H1 (cell line): ENCODE data around the gene SLC22A23. TPM values are rescaled to one million over a fixed set of nuclear protein-coding genes. Genes with fewer than 3 reads are reported as not detected.

Experiments used
- CTCF ChIA-PET: fragments of 300-600 bp; sonication (Branson Sonifier 250); formaldehyde crosslinking; loops from one replicate; lab custom pipeline; 2021; ENCODE audit not compliant: partially characterized antibody; lab: Charles Lee
- POLR2A ChIA-PET: fragments of 300-600 bp; sonication (Branson Sonifier 250); formaldehyde crosslinking; loops from one replicate; lab custom pipeline; 2021; ENCODE audit warnings: inconsistent platforms; ENCODE audit not compliant: partially characterized antibody; lab: Charles Lee
- DNase-seq, 2 experiments: peaks; one replicate each; pipeline versions ENCODE4 v3.0.0 to v3.0.0-alpha.2; 2010 to 2022; ENCODE audit warnings: low spot score in 2 of 2, low read depth in 1 of 2, mixed read lengths in 1 of 2
- FAIRE-seq: peaks from 2 replicates; lab custom pipeline; 2011; peaks lifted over from hg19 to GRCh38; lab: Jason Lieb, UNC
- H2AFZ ChIP-seq: 2 replicates; pipeline ENCODE4 v1.8.1; 2012; ENCODE audit warnings: low read length, inconsistent platforms
- H2AK5ac ChIP-seq: 2 replicates; pipeline ENCODE4 v1.6.1; 2013; ENCODE audit warnings: low read depth, low read length
- H2BK120ac ChIP-seq: replicated peaks from 2 replicates; pipeline ENCODE3; 2013; ENCODE audit warnings: low read depth, low read length, inconsistent platforms
- H2BK12ac ChIP-seq: 2 replicates; pipeline ENCODE4 v1.6.1; 2013; ENCODE audit warnings: low read depth, low read length
- H2BK15ac ChIP-seq: 2 replicates; pipeline ENCODE4 v1.6.1; 2013; ENCODE audit warnings: low read length
- H2BK20ac ChIP-seq: 2 replicates; pipeline ENCODE4 v1.6.1; 2013; ENCODE audit warnings: low read length
- H2BK5ac ChIP-seq: 2 replicates; pipeline ENCODE4 v1.6.1; 2013; ENCODE audit warnings: low read depth, low read length
- H3K14ac ChIP-seq: 2 replicates; pipeline ENCODE4 v1.6.1; 2013; ENCODE audit warnings: inconsistent platforms; ENCODE audit not compliant: insufficient read length
- H3K18ac ChIP-seq: 2 replicates; pipeline ENCODE4 v1.6.1; 2013; ENCODE audit warnings: low read length; ENCODE audit errors: extremely low read depth
- H3K23ac ChIP-seq: 2 replicates; pipeline ENCODE4 v1.6.1; 2013; ENCODE audit warnings: inconsistent platforms; ENCODE audit not compliant: insufficient read length
- H3K23me2 ChIP-seq: 2 replicates; pipeline ENCODE4 v1.6.1; 2013; ENCODE audit warnings: low read depth, low read length
- H3K27ac ChIP-seq: 2 replicates; pipeline ENCODE4 v1.6.1; 2011; ENCODE audit warnings: low read depth, low read length, inconsistent platforms
- H3K27me3 ChIP-seq, 4 experiments: replicated peaks in 1 of 4; 1 replicate in 1 of 4; 2 replicates in 3 of 4; pipeline versions ENCODE4 v1.6.1 to v1.8.1; 2011 to 2013; ENCODE audit warnings: low read length in 3 of 4, mild to moderate bottlenecking in 3 of 4, inconsistent platforms in 2 of 4, mixed read lengths in 2 of 4, moderate library complexity in 1 of 4; ENCODE audit not compliant: control insufficient read depth in 3 of 4, insufficient read depth in 3 of 4; ENCODE audit errors: extremely low read depth in 1 of 4
- H3K36me3 ChIP-seq, 4 experiments: 2 replicates each; pipeline versions ENCODE4 v1.6.1 to v1.8.1; 2011 to 2013; ENCODE audit warnings: mild to moderate bottlenecking in 4 of 4, low read length in 3 of 4, moderate library complexity in 2 of 4, control low read depth in 1 of 4, inconsistent platforms in 1 of 4; ENCODE audit not compliant: insufficient read depth in 4 of 4, control insufficient read depth in 2 of 4
- H3K4ac ChIP-seq: replicated peaks from 2 replicates; pipeline ENCODE3; 2013; ENCODE audit warnings: low read length, low read depth, mixed read lengths, inconsistent platforms; ENCODE audit not compliant: insufficient read length
- H3K4me1 ChIP-seq, 4 experiments: replicated peaks in 1 of 4; 1 replicate in 1 of 4; 2 replicates in 3 of 4; pipeline versions ENCODE4 v1.6.1 to v1.8.1; 2011 to 2013; ENCODE audit warnings: low read length in 3 of 4, inconsistent platforms in 2 of 4, mixed read lengths in 1 of 4; ENCODE audit not compliant: insufficient read depth in 4 of 4, control insufficient read depth in 3 of 4
- H3K4me2 ChIP-seq, 2 experiments: 2 replicates each; pipeline versions ENCODE4 v1.6.1 to v1.8.1; 2011 to 2013; ENCODE audit warnings: low read depth in 2 of 2, low read length in 2 of 2, control low read depth in 1 of 2, inconsistent platforms in 1 of 2, mild to moderate bottlenecking in 1 of 2; ENCODE audit not compliant: insufficient read depth in 1 of 2
- H3K4me3 ChIP-seq, 4 experiments: fragments of 200-600, 300-600 bp in 1 of 4; sonication (generic), shearing (Covaris generic), sonication (Bioruptor Twin) in 1 of 4; 2 replicates each; pipeline versions ENCODE4 v1.5.1 to v1.8.1; 2011 to 2016; ENCODE audit warnings: low read length in 4 of 4, low read depth in 3 of 4, control low read depth in 2 of 4, inconsistent platforms in 2 of 4, mild to moderate bottlenecking in 2 of 4, mixed read lengths in 1 of 4, moderate library complexity in 1 of 4; ENCODE audit not compliant: insufficient read depth in 2 of 4; ENCODE audit errors: extremely low read depth in 1 of 4
- H3K56ac ChIP-seq: replicated peaks from 2 replicates; pipeline ENCODE3; 2013; ENCODE audit warnings: low read depth, mild to moderate bottlenecking, mixed read lengths, low read length, inconsistent platforms; ENCODE audit not compliant: insufficient read length
- H3K79me1 ChIP-seq: 2 replicates; pipeline ENCODE4 v1.6.1; 2013; ENCODE audit warnings: low read depth, low read length, control low read depth
- H3K79me2 ChIP-seq, 2 experiments: 2 replicates each; pipeline versions ENCODE4 v1.6.1 to v1.8.1; 2012 to 2013; ENCODE audit warnings: low read length in 2 of 2, mild to moderate bottlenecking in 2 of 2, inconsistent platforms in 1 of 2; ENCODE audit not compliant: insufficient read depth in 2 of 2, control insufficient read depth in 1 of 2
- H3K9ac ChIP-seq, 4 experiments: replicated peaks in 1 of 4; 1 replicate in 1 of 4; 2 replicates in 3 of 4; pipeline versions ENCODE4 v1.6.1 to v1.8.1; 2011 to 2013; ENCODE audit warnings: low read depth in 3 of 4, low read length in 3 of 4, control low read depth in 2 of 4, mild to moderate bottlenecking in 2 of 4, moderate library complexity in 2 of 4, inconsistent platforms in 1 of 4; ENCODE audit errors: extremely low read depth in 1 of 4
- H3K9me3 ChIP-seq, 2 experiments: 2 replicates each; pipeline versions ENCODE4 v1.6.1 to v1.8.1; 2012 to 2013; ENCODE audit warnings: mild to moderate bottlenecking in 2 of 2, moderate library complexity in 2 of 2, control low read depth in 1 of 2, inconsistent platforms in 1 of 2, low read depth in 1 of 2, low read length in 1 of 2, mixed read lengths in 1 of 2; ENCODE audit not compliant: insufficient read depth in 2 of 2
- H4K20me1 ChIP-seq, 2 experiments: replicated peaks in 1 of 2; 2 replicates each; pipeline versions ENCODE3 to v1.8.1; 2011 to 2013; ENCODE audit warnings: inconsistent platforms in 2 of 2, low read length in 2 of 2, mild to moderate bottlenecking in 1 of 2; ENCODE audit not compliant: insufficient read depth in 2 of 2, control insufficient read depth in 1 of 2
- H4K5ac ChIP-seq: 2 replicates; pipeline ENCODE4 v1.6.1; 2013; ENCODE audit warnings: low read length, low read depth, mixed read lengths, inconsistent platforms; ENCODE audit not compliant: insufficient read length
- H4K8ac ChIP-seq: 2 replicates; pipeline ENCODE4 v1.8.0; 2013; ENCODE audit warnings: mild to moderate bottlenecking, moderate library complexity, low read length, inconsistent platforms; ENCODE audit not compliant: insufficient read depth; ENCODE audit errors: extremely low read depth
- H4K91ac ChIP-seq: replicated peaks from 2 replicates; pipeline ENCODE3; 2013; ENCODE audit warnings: low read length, mixed read lengths, inconsistent platforms; ENCODE audit not compliant: insufficient read length
- WGBS, 2 experiments: shearing (Covaris generic) in 1 of 2; methylation state at CpG; one replicate each; pipeline versions ENCODE4 v1.1.6 to v1.1.7; 2013 to 2015; ENCODE audit warnings: low lambda C conversion rate in 2 of 2, mixed read lengths in 2 of 2, inconsistent platforms in 1 of 2, low coverage in 1 of 2, missing lambda C conversion rate in 1 of 2; ENCODE audit not compliant: insufficient replicate concordance in 2 of 2, insufficient coverage in 1 of 2, insufficient read length in 1 of 2; ENCODE audit errors: extremely low coverage in 1 of 2, missing lambda C conversion rate in 1 of 2; 5-methylcytosine and 5-hydroxymethylcytosine counted together
- polyA plus RNA-seq, 7 experiments: library from polyadenylated mRNA; depleted of rRNA in 3 of 7; stranded (reverse) in 5 of 7; unstranded in 2 of 7; fragments of >200 nt in 5 of 7; fragments of 200-250 nt in 2 of 7; gene quantifications; 1 replicate in 5 of 7; 2 replicates in 1 of 7; 4 replicates in 1 of 7; pipeline versions ENCODE4 v1.2.1 to v1.2.3, GENCODE V29; 2011 to 2013; ENCODE audit warnings: missing spikeins in 2 of 7, mixed read lengths in 2 of 7
- total RNA-seq: library from RNA; stranded (reverse); fragmentation: NEBNext Ultra II Directional; extraction: Animal tissue kit (Norgen Biotek cat#: 25700); gene quantifications from 2 replicates; pipeline ENCODE4 v1.2.1, GENCODE V29; 2021

SLC22A23 gene
- total and polyA plus RNA-seq, 2 of the 8 experiments (the other 6 are each of a cell fraction or from before 2014, with no cell fraction given), result 9.9 to 38.4 TPM

- no peaks in the 10 kb centered on the region for H3K9me3 ChIP-seq
- no peak for DNase-seq
- H3K27me3 ChIP-seq, result no peaks in the 10 kb centered on the region
- POLR2A ChIA-PET, result no interaction called here
- no peak overlapping the region for H3K4me3 ChIP-seq
- H3K23ac ChIP-seq, result no peak overlapping the region
- H3K23me2 ChIP-seq, result no peaks in the 10 kb centered on the region
- no peak overlapping the region for H2BK20ac ChIP-seq
- H3K36me3 ChIP-seq, result no peaks in the 10 kb centered on the region
- no peak overlapping the region for H2BK120ac ChIP-seq
- H3K9ac ChIP-seq, result no peak overlapping the region
- no peak overlapping the region for H4K91ac ChIP-seq
- H4K8ac ChIP-seq, result no peak overlapping the region
- no peak overlapping the region for H3K56ac ChIP-seq
- no peak overlapping the region for H3K27ac ChIP-seq
- H4K5ac ChIP-seq, result no peak overlapping the region
- 94% methylated on average over 8 of the region's 8 CpGs; no CpG with 5 or more reads in 1 of the 2 experiments for WGBS, 2 experiments
- CTCF ChIA-PET, result interaction anchor here (0.9 to 1.4 kb wide), 2 partner anchors 11 to 17 kb away, joined by 4 to 6 read pairs; no protein-coding TSS in a partner anchor
- no peak overlapping the region for H2AFZ ChIP-seq
- H3K14ac ChIP-seq, result no peak overlapping the region
- no peak overlapping the region for H2AK5ac ChIP-seq
- H2BK12ac ChIP-seq, result no peak overlapping the region
- H3K4me1 ChIP-seq, result peaks cover 2 to 9% (median 6%) of the 10 kb centered on the region in 4 experiments; a peak in 6 of 7 replicates
- peaks cover 7% of the 10 kb centered on the region; the same call in 1 of the 2 replicates for H3K79me1 ChIP-seq
- no peak overlapping the region for H2BK5ac ChIP-seq
- H3K4ac ChIP-seq, result no peak overlapping the region
- no peak overlapping the region for H3K4me2 ChIP-seq
- no peak overlapping the region for H3K18ac ChIP-seq
- peaks cover 0 to 4% of the 10 kb centered on the region in 2 experiments for H4K20me1 ChIP-seq
- H2BK15ac ChIP-seq, result no peak overlapping the region
- no peak for FAIRE-seq
- peaks cover 0 to 23% of the 10 kb centered on the region in 2 experiments; a peak in 2 of 4 replicates for H3K79me2 ChIP-seq
These were observed 56.7 kb downstream of the SLC22A23 start for GRCh38 chr6:3400162-3400561.
